Nephron progenitor cell (in vitro differentiated cells): ENCODE measurements around the gene PPM1L.
A peak's percentile ranks its signal among the peaks of the same experiment; 100 is the strongest.

Experiments used
- DNase-seq: peaks from one replicate; pipeline ENCODE4 v3.0.0; 2021
- H3K27ac Mint-ChIP-seq: 2 replicates; pipeline ENCODE4 v1.8.0; 2021; ENCODE audit warnings: mild to moderate bottlenecking, moderate library complexity, mixed read lengths
- H3K27me3 Mint-ChIP-seq: 2 replicates; pipeline ENCODE4 v1.8.0; 2021; ENCODE audit warnings: mild to moderate bottlenecking, low read depth, mixed read lengths; ENCODE audit not compliant: poor library complexity
- H3K36me3 Mint-ChIP-seq: 2 replicates; pipeline ENCODE4 v1.8.0; 2021; ENCODE audit warnings: low read depth, mixed read lengths
- H3K4me1 Mint-ChIP-seq: 2 replicates; pipeline ENCODE4 v1.8.0; 2021; ENCODE audit warnings: mixed read lengths
- H3K4me3 Mint-ChIP-seq: 2 replicates; pipeline ENCODE4 v1.8.0; 2021; ENCODE audit warnings: mild to moderate bottlenecking, moderate library complexity, mixed read lengths
- H3K9me3 Mint-ChIP-seq: 2 replicates; pipeline ENCODE4 v1.8.0; 2021; ENCODE audit warnings: mild to moderate bottlenecking, moderate library complexity, mixed read lengths
- TF ChIP-seq, protein P1 (sequence below): fragments of 200-600 bp; sonication (generic); IDR thresholded peaks from 2 replicates; pipeline ENCODE4 v1.5.0; 2021; ENCODE audit warnings: antibody characterized with exemption

PPM1L gene

GRCh38 chr3:160722331-160722730 lies 33.7 kb upstream of the PPM1L start:
- Mint-ChIP-seq H3K27ac (no peak overlapping the region), H3K36me3 (no peaks in the 10 kb centered on the region), H3K27me3 (peaks cover 3% of the 10 kb centered on the region), H3K4me3 (no peak overlapping the region), H3K9me3 (peaks cover 23% of the 10 kb centered on the region), H3K4me1 (no peaks in the 10 kb centered on the region)
- TF ChIP-seq, protein P1, sequence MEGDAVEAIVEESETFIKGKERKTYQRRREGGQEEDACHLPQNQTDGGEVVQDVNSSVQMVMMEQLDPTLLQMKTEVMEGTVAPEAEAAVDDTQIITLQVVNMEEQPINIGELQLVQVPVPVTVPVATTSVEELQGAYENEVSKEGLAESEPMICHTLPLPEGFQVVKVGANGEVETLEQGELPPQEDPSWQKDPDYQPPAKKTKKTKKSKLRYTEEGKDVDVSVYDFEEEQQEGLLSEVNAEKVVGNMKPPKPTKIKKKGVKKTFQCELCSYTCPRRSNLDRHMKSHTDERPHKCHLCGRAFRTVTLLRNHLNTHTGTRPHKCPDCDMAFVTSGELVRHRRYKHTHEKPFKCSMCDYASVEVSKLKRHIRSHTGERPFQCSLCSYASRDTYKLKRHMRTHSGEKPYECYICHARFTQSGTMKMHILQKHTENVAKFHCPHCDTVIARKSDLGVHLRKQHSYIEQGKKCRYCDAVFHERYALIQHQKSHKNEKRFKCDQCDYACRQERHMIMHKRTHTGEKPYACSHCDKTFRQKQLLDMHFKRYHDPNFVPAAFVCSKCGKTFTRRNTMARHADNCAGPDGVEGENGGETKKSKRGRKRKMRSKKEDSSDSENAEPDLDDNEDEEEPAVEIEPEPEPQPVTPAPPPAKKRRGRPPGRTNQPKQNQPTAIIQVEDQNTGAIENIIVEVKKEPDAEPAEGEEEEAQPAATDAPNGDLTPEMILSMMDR, result no peak
- DNase-seq, result no peak

DNA sequence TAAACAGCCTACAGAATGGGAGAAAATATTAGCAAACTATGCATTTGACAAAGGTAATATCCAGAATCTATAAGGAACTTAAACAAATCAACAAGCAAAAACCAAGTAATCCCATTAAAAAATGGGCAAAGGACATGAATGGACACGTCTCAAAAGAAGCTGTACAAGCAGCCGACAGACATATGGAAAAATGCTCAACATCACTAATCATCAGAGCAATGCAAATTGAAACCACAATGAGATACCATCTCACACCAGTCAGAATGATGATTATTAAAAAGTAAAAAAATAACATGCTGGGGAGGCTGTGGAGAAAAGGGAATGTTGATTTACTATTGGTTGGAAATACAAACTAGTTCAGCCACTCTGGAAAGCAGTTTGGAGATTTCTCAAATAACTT lies 30.7 kb upstream of the PPM1L start:
- peaks cover 3% of the 10 kb centered on the region for H3K27me3 Mint-ChIP-seq
- peaks cover 23% of the 10 kb centered on the region for H3K9me3 Mint-ChIP-seq
- no peak overlapping the region for H3K27ac Mint-ChIP-seq
- no peak overlapping the region for H3K4me3 Mint-ChIP-seq
- TF ChIP-seq, protein P1, result no peak
- no peaks in the 10 kb centered on the region for H3K36me3 Mint-ChIP-seq
- no peaks in the 10 kb centered on the region for H3K4me1 Mint-ChIP-seq
- DNase-seq, result no peak

GRCh38 chr3:160735826-160736225 lies 20.2 kb upstream of the PPM1L start:
- no peaks in the 10 kb centered on the region for H3K9me3 Mint-ChIP-seq
- H3K27ac Mint-ChIP-seq, result no peak overlapping the region
- no peak overlapping the region for H3K4me3 Mint-ChIP-seq
- no peak for DNase-seq
- H3K27me3 Mint-ChIP-seq, result peaks cover 3% of the 10 kb centered on the region
- peaks cover 23% of the 10 kb centered on the region for H3K4me1 Mint-ChIP-seq
- no peaks in the 10 kb centered on the region for H3K36me3 Mint-ChIP-seq
- TF ChIP-seq, protein P1, result no peak

DNA sequence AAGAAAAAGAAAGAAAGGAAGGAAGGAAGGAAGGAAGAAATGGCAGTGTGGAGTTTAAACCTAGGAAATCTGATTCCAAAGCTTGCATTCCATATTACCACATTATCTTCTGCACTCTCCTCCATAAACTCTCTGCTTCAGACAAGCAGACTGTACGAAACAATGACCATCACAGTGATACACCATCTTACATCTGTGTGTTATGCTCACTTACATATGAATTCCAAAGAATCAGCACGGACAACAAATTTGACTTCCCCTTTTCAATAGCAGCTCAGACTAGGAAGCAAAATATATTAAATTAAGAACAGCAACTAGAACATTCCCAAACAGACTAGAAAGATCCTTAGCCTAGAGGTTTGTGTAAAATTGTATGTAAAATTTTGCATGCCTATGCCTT lies 18.0 kb upstream of the PPM1L start:
- Mint-ChIP-seq H3K27me3 (peaks cover 6% of the 10 kb centered on the region), H3K4me1 (peaks cover 23% of the 10 kb centered on the region), H3K27ac (no peak overlapping the region), H3K9me3 (no peaks in the 10 kb centered on the region), H3K4me3 (no peak overlapping the region), H3K36me3 (no peaks in the 10 kb centered on the region)
- TF ChIP-seq, protein P1, result no peak
- DNase-seq, result no peak

DNA sequence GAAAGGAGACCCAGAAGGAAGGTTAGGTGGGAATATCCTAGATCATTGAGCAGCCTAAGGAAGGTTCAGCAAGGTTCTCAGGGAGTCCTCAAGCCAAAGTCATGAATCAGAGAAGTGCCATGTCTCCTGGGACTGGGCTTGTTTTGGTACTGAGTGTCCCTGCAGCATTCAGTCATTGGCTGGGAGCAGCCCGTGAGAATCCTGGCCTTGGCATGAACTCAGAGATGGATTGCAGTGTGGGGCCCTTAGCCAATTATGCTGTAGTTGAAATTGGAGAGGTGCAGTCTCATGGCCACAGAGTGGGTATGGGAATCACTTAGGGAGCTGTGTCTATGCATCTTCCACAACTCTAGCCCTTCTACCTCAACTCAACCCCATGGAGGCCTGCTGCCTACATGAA lies 17.0 kb upstream of the PPM1L start:
- Mint-ChIP-seq H3K27ac (peak overlapping the region; percentile 27), H3K9me3 (no peaks in the 10 kb centered on the region), H3K4me1 (peaks cover 23% of the 10 kb centered on the region), H3K4me3 (no peak overlapping the region), H3K27me3 (peaks cover 8% of the 10 kb centered on the region), H3K36me3 (no peaks in the 10 kb centered on the region)
- DNase-seq, result peak; percentile 30
- TF ChIP-seq, protein P1, result no peak

- DNase-seq, result no peak
- Mint-ChIP-seq H3K36me3 (no peaks in the 10 kb centered on the region), H3K4me3 (no peak overlapping the region), H3K27ac (no peak overlapping the region), H3K9me3 (no peaks in the 10 kb centered on the region), H3K4me1 (no peaks in the 10 kb centered on the region), H3K27me3 (peaks cover 34% of the 10 kb centered on the region)
- TF ChIP-seq, protein P1, result no peak
Measured at GRCh38 chr3:160746976-160747375, 9.1 kb upstream of the PPM1L start.
